NCI-H82 (cell line): Measurements from ENCODE around the gene AADAC.
"Not testable (repeated sequence)": the region's sequence is repeated elsewhere in the genome, so short reads cannot be mapped to it uniquely, and the experiment has no call there.

Source experiments
- DNase-seq: peaks from one replicate; lab custom pipeline; 2025; lab: John Stamatoyannopoulos, UW

Gene AADAC

GRCh38 chr3:151813799-151814198 is at the start of gene AADAC:
Gene AADAC, plus strand, starts transcription at chr3:151814116. Its CDS starts 47 bp downstream, at chr3:151814163.
- no peak for DNase-seq

- not testable (repeated sequence) for DNase-seq
Measured at GRCh38 chr3:151764699-151765098, 49.2 kb upstream of the AADAC start.

- DNase-seq: no peak
Measured at GRCh38 chr3:151765685-151766084, 48.2 kb upstream of the AADAC start.

GRCh38 chr3:151766454-151766853 is 47.5 kb upstream of the AADAC start:
- DNase-seq: no peak

GRCh38 chr3:151768393-151768930 is 45.5 kb upstream of the AADAC start:
- no peak for DNase-seq

- DNase-seq: no peak
Measured at GRCh38 chr3:151769175-151769574, 44.7 kb upstream of the AADAC start.

GRCh38 chr3:151770956-151771355 is 43.0 kb upstream of the AADAC start:
- DNase-seq: no peak

- DNase-seq: no peak
Measured at GRCh38 chr3:151772825-151773480, 41.0 kb upstream of the AADAC start.

GRCh38 chr3:151774235-151774634 is 39.7 kb upstream of the AADAC start:
- no peak for DNase-seq

GRCh38 chr3:151774910-151775309 is 39.0 kb upstream of the AADAC start:
- no peak for DNase-seq

GRCh38 chr3:151775314-151776258 is 38.3 kb upstream of the AADAC start:
- DNase-seq: no peak

GRCh38 chr3:151776259-151776740 is 37.6 kb upstream of the AADAC start:
- no peak for DNase-seq

- peak; percentile 9 for DNase-seq
Measured at GRCh38 chr3:151777880-151778279, 36.0 kb upstream of the AADAC start.

- DNase-seq: no peak
Measured at GRCh38 chr3:151787626-151788025, 26.3 kb upstream of the AADAC start.

GRCh38 chr3:151788401-151788800 is 25.5 kb upstream of the AADAC start:
- DNase-seq: no peak

- DNase-seq: no peak
Measured at GRCh38 chr3:151789853-151790463, 24.0 kb upstream of the AADAC start.

- not testable (repeated sequence) for DNase-seq
Measured at GRCh38 chr3:151790763-151791162, 23.2 kb upstream of the AADAC start.

- DNase-seq: no peak
Measured at GRCh38 chr3:151792411-151792810, 21.5 kb upstream of the AADAC start.

GRCh38 chr3:151793636-151794035 is 20.3 kb upstream of the AADAC start:
- DNase-seq: no peak

- no peak for DNase-seq
Measured at GRCh38 chr3:151794080-151794479, 19.8 kb upstream of the AADAC start.

- DNase-seq: peak; percentile 53
Measured at GRCh38 chr3:151795276-151795675, 18.6 kb upstream of the AADAC start.

- no peak for DNase-seq
Measured at GRCh38 chr3:151796105-151796680, 17.7 kb upstream of the AADAC start.
